Activated T-cell treated with anti-CD3 and anti-CD28 coated beads, Interleukin-2, amount 50 U/mL, for 48 hours (primary cell): ENCODE data around the gene NCL.
"Not testable (repeated sequence)": the region's sequence is repeated elsewhere in the genome, so short reads cannot be mapped to it uniquely, and the experiment has no call there.

Experiments
- DNase-seq, 2 experiments: peaks; one replicate each; pipeline ENCODE4 v3.0.0-alpha.2; 2020

NCL gene

GRCh38 chr2:231429901-231430300 lies 34.4 kb downstream of the NCL start:
- DNase-seq = no peak

GRCh38 chr2:231429152-231429551 lies 35.1 kb downstream of the NCL start:
- no peak for DNase-seq

GRCh38 chr2:231427116-231427515 lies 37.2 kb downstream of the NCL start:
- DNase-seq = no peak

GRCh38 chr2:231425811-231426703 lies 38.2 kb downstream of the NCL start:
- peak; percentile 69 to 75 for DNase-seq

GRCh38 chr2:231425291-231425810 lies 38.9 kb downstream of the NCL start:
- no peak for DNase-seq

- DNase-seq = no peak
These were observed 41.1 kb downstream of the NCL start for GRCh38 chr2:231423176-231423575.

GRCh38 chr2:231422056-231422455 lies 42.2 kb downstream of the NCL start:
- no peak for DNase-seq

- no peak for DNase-seq
These were observed 43.2 kb downstream of the NCL start for GRCh38 chr2:231421051-231421580.

GRCh38 chr2:231418820-231419640 lies 45.3 kb downstream of the NCL start:
- DNase-seq = no peak

GRCh38 chr2:231415029-231415428 lies 49.3 kb downstream of the NCL start:
- DNase-seq = no peak

- DNase-seq = no peak
These were observed 50.3 kb downstream of the NCL start for GRCh38 chr2:231413921-231414476.

GRCh38 chr2:231413456-231413855 lies 50.8 kb downstream of the NCL start:
- no peak for DNase-seq

GRCh38 chr2:231412618-231412963 lies 51.7 kb downstream of the NCL start:
- DNase-seq = no peak

- peak; percentile 92 to 93 for DNase-seq
These were observed 52.3 kb downstream of the NCL start for GRCh38 chr2:231411831-231412617.

GRCh38 chr2:231411237-231411636 lies 53.0 kb downstream of the NCL start:
- no peak for DNase-seq

GRCh38 chr2:231410293-231411004 lies 53.8 kb downstream of the NCL start:
- DNase-seq = peak; percentile 43 to 51

GRCh38 chr2:231409776-231410175 lies 54.5 kb downstream of the NCL start:
- DNase-seq = no peak

- DNase-seq = not testable (repeated sequence)
These were observed 56.0 kb downstream of the NCL start for GRCh38 chr2:231408304-231408703.

- DNase-seq = not testable (repeated sequence)
These were observed 56.6 kb downstream of the NCL start for GRCh38 chr2:231407686-231408085.

GRCh38 chr2:231405601-231406367 lies 58.5 kb downstream of the NCL start:
- peak; percentile 44 to 51 for DNase-seq

- not testable (repeated sequence) for DNase-seq
These were observed 60.1 kb downstream of the NCL start for GRCh38 chr2:231404183-231404578.
